GM18511 (cell line): Measurements from ENCODE around the gene HCAR1.
"Not testable (repeated sequence)": the region's sequence is repeated elsewhere in the genome, so short reads cannot be mapped to it uniquely, and the experiment has no call there.

Experiments used
- ATAC-seq: cut with Tn5 transposase; IDR thresholded peaks from one replicate; pipeline ENCODE4 v1.9.1; 2021; ENCODE audit warnings: mild to moderate bottlenecking, moderate library complexity; ENCODE audit not compliant: unreplicated experiment

The HCAR1 gene, protein sequence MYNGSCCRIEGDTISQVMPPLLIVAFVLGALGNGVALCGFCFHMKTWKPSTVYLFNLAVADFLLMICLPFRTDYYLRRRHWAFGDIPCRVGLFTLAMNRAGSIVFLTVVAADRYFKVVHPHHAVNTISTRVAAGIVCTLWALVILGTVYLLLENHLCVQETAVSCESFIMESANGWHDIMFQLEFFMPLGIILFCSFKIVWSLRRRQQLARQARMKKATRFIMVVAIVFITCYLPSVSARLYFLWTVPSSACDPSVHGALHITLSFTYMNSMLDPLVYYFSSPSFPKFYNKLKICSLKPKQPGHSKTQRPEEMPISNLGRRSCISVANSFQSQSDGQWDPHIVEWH

DNA sequence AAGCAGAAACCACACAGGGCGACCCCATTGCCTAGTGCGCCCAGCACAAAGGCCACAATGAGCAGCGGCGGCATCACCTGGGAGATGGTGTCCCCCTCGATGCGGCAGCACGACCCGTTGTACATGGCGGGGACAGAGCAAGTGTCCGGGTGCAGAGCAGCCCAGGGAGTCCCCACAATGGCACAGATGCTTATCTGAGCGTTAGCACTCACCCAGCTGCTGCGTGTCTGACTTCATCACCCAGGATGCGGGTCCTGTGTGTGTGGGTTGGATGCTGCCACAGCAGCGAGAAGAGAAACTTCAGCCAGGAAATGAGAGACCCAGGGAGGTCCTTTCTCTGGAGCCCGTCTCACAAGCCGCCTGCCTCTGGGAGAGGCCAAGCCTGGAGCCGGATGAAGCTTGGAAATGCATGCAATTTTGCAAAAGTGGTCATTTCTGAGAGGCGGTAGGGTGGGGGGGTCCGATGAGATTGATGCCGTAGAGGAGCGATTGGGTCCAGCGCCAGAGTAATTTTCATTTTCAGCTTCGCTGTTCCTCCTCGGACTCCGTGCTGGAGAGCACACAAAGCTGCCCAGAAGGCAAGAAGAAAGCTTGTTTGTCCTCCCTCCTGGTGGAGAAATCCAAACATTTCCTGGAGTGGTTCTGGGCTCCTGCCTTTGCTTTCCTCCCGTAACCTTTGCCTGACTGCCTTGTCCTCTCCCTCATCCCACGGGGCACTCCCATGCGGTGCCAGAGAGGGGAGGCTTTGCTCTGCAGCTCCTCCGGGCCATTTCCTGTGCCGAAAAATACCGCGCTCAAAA is at the start of gene HCAR1:
TSS of gene HCAR1 (minus strand) at position 630 of the 800 bp plus-strand sequence. CDS start at position 125, 505 bp downstream.
- ATAC-seq = no peak

DNA sequence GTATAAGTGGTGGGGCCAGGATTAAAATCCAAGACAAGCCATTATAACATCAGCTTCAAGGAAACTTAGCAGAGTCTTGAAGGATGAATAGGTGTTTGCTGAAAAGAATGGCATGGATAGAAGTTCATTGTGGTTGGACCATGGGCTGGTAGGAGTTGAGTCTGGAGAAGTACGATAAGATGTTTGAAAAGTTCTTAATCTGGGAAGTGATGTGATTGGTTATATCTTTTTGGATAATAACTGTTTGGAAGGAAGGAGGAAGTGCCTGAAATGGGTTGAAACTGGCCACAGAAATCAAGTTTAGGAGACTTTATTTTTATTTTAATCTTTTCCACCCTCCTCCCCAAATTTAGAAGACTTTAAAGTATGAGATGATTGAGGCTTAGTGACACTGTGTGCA is 26.9 kb upstream of the HCAR1 start:
- ATAC-seq = no peak

DNA sequence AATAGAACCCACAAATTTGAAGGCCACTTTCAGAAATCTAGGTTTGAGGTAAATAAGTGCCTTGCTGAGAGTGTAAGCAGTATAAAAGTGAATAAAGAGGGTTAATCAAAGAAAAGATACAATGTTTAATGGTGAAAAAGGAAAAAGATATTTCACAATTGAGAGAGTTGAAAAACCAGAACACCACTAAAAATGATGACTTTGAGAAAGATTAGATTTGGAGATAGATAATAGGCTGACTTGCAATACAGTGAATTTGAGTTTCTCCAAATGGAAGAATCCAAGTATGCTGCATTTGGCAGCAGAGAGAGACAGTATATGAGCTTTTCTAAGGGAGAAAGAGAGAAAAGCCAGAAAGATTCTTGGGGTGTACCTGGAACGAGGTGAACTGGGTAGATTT is 24.1 kb upstream of the HCAR1 start:
- ATAC-seq = no peak

DNA sequence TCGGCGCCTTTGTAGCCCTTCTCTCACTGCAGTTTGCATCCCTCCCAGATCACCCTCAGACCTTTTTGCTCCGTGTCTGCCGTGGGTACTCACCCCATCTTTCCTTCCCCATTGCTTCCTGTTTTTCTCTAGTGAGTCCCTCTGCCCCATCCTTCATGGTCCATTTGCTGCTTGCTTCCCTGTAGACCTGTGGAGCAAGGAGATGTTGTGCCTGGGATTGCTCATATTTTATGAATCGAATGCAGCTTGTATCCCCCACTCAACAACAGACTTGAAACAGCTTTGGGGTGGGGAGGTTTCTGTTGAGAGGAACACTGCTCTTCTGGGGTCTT is 22.6 kb upstream of the HCAR1 start:
- no peak for ATAC-seq

DNA sequence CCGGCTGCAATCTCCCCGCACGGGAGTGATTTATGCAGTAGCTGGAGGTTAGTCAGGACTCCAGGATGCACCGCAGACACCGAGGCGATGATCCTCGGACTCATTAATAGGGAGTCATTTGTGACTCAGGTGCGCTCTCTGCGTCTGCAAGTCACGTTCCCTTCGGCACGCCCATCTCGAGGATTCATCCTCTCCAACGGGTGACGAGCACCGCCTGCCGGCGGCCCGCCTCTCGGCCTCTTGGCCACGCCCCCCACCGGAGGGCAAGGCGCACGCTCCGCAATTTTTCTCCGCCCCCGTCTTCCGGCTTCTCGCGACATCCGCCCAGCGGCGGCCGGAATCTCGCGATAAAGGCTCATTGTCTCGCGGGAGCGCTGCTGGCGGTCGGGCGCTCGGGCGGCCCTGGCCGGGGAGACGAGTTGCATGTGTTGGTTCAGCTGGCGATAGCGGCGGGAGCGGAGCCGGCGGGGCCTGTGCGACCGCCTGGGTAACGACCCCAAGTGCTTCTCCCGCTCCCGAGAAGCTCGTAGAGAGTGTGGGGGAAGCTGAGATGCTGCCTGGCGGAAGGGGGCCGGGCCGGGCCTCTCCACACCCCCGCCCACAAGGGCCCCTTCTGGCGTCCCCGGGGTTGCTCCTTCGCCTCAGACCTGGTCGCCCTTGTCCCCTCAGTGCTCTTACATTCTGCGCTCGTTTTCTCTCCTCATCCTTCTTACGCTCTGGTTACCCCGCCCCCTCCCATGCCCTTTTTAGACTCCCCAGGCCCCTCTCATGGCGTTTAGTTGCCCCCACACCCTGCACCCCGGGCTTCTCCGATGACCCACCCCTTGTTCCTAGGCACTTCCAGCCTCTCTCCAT is 22.0 kb upstream of the HCAR1 start, which contains the start of gene DENR:
TSS of gene DENR (plus strand) at position 361 of the 855 bp plus-strand sequence. CDS start 878 bp downstream, outside the sequence.
- peak; percentile 97 for ATAC-seq

DNA sequence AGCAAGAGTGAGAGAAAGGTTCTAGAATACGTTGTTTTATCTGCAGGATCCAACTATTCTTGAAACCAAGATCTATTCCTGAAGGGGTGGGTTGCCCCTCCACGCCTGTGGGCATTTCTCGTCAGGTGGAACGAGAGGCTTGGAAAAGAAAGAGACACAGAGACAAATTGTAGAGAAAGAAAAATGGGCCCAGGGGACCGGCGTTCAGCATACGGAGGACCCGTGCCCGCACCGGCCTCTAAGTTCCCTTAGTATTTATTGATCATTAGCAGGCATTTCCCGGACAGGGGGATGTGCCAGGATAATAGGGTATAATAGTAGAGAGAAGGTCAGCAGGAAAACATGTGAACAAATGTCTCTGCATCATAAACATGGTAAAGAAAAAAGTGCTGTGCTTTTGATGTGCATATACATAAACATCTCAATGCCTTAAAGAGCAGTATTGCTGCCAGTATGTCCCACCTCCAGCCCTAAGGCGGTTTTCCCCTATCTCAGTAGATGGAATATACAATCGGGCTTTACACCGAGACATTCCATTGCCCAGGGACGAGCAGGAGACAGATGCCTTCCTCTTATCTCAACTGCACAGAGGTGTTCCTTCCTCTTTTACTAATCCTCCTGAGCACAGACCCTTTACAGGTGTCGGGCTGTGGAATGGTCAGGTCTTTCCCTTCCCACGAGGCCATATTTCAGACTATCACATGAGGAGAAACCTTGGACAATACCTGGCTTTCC is 20.3 kb upstream of the HCAR1 start:
- ATAC-seq = not testable (repeated sequence)

DNA sequence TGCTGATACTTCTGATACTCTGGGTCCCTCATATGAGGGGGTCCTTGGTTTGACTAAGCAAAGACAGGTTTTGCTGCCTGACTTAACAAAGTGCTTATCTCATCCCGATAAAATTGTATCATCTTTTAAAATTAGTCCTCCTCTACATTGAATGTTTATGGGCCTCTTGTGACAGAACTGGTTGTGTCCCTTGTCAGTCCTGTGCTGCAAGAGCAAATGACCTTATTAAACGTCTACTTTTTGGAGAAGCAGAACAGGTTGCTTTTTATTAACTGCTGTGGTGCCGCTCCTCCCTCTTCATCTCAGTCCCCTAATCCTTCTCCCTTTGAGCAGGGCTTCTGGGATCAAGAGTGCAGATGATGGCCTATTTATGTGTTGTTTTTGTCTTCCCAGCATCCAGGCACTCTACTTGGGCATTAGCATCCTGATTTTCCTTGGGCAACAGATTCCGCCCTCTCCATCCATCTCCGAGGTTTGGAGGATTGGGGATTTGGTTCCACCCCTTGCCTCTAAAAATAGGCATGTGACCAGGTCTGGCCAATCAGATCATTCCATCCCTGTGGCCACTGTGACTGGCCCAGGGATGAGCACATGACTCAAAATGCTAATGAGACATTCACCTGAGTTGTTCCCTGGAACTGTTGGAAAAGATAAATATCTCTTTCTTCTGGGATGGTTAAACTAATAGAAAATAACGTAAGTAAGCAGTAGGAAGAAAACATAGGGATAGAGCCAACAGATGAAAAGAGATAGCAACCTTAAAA is 19.1 kb upstream of the HCAR1 start:
- ATAC-seq = no peak

DNA sequence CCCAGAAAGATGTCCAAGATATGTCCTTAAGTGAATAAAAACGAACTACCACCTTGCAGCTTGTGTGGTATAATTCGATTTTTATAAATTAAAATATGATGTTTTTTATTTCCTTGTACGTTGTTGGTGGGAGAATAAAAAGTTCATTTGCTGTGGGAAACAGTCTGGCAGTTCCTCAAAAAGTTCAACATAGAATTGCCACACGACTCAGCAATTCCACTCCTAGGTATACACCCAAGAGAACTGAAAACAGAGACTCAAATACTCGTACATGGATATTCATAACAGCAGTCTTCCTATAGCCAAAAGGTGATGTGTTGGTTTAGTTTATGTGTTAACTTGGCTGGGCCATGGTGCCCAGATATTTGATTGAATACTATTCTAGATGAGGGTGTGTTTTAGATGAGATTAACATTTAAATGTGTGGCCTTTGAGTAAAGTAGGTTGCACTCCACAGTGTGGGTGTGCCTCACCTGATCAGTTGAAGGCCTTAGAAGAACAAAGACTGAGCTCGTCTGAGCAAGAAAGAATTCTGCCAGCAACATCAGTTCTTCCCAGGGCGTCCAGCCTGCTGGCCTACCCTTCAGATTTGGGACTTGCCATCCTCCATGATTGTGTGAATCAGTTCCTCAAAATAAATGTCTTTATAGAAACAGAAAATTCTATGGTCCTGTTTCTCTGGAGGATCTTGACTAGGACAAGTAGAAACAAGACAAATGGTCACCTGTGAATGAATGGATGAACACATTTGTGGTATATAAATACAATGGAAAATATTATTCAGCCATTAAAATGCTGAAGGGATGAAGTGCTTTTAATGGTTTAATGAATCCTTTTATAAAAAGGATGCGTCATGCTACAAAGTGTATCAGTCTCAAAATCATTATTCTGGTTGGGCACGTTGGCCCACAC is 16.8 kb upstream of the HCAR1 start:
- ATAC-seq = no peak

DNA sequence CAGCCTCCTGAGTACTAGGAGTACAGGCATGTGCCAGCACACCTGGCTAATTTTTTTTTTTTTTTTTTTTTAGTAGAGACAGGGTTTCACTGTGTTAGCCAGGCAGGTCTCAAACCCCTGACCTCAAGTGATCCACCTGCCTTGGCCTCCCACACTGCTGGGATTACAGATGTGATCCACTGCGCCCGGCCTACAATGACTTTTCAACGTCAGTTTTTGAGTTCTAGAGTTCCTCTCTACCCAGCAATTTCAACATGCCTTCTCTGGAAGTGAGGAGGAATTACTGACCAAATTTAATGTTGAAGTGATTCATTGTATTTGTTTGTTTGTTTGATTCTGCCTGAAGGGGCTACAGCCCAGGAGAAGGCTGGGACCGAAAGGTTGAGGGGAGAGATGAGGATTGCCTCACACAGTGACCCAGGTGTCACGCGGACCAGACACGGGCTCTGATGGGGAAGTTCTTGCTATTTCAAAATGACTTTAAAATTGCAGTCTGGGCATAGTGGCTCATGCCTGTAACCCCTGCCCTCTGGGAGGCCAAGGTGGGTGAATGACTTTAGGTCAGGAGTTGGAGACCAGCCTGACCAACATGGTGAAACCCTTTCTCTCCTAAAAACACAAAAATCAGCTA is 13.4 kb upstream of the HCAR1 start:
- ATAC-seq = no peak

DNA sequence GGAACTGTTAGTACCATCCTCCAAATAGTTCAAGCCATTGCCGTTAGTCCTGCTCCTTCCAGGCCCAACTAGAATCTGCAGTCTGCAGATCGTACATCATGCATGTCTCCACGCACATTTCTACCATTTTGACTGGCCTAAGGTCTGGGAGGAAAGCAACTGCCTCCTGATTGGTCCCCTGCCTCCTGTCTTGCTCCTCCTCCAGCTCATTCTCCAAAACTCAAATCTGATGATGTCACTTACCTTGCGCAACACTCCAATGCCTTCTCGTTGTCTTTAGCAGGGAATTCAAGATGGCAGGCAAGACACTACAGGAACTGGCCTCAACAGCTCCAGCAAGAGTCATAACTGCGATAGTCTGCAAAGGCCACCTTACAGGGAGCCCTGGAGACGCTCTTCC is 9.7 kb upstream of the HCAR1 start:
- no peak for ATAC-seq

DNA sequence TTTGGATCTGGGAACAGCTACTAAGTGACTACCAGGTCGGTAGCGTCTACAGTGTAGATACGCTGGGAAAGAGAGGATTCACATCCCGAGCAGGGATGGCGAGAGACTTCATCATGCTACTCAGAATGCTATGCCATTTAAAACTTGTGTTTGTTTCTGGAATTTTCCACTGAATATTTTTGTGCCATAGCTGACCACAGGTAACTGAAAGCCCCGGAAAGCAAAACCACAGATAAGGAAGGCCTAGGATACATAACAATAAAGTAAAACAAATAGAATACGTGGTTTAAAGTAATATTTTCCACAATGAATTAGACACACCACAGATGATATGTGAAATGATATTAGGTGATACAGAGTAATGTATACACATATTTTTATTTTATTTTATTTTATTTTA is 7.9 kb upstream of the HCAR1 start:
- ATAC-seq = no peak

DNA sequence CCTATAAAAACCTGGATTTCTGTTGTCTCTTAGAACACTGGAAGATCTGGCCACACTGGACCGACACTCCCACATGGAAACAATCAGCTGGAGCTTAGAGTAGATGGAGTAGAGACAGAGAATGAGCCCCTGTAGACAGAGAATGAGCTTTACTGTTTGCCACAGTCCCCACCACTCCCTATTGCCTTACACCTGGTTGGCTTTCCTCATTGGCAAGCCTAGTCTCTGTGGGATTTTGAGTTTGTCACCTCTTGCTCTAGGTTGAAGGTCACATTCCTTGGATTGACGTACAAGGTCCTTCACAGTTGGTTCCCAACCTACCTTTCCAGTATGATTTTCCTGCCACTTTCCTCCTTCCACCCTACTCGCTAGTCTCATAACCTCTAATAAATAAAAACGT is 2.0 kb upstream of the HCAR1 start:
- ATAC-seq = no peak

DNA sequence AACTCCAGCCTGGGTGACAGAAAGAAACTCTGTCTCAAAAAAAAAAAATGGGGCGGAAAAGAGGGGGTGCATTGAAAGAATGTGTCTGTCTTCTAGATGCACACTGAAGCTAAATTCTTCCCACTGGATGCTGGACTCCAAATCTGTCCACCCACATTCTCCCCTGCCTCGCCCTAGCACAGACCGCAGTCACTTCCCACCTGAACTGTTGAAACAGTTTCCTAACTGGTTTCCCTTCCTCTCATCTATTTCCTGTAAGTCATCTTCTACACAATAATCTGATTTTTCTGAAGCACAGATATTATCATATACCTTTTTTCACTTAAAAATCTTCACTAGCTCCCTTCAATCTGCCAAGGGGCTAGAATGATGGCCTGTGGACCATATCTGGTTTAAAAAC is 1.5 kb upstream of the HCAR1 start:
- ATAC-seq = no peak

DNA sequence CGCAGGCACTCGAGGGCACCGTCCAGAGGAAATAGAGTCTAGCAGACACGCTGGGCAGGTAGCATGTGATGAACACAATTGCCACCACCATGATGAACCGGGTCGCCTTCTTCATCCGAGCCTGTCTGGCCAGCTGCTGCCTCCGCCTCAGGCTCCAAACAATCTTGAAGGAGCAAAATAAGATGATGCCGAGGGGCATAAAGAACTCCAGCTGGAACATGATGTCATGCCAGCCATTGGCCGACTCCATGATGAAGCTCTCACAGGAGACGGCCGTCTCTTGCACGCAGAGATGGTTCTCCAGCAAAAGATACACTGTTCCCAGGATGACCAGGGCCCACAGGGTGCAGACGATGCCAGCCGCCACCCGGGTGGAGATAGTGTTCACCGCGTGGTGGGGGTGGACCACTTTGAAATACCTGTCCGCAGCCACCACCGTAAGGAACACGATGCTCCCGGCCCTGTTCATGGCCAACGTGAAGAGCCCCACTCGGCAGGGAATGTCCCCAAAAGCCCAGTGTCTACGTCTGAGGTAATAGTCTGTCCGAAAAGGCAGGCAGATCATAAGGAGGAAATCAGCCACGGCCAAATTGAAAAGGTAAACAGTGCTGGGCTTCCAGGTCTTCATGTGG is 945 bp downstream of the HCAR1 start:
- no peak for ATAC-seq

DNA sequence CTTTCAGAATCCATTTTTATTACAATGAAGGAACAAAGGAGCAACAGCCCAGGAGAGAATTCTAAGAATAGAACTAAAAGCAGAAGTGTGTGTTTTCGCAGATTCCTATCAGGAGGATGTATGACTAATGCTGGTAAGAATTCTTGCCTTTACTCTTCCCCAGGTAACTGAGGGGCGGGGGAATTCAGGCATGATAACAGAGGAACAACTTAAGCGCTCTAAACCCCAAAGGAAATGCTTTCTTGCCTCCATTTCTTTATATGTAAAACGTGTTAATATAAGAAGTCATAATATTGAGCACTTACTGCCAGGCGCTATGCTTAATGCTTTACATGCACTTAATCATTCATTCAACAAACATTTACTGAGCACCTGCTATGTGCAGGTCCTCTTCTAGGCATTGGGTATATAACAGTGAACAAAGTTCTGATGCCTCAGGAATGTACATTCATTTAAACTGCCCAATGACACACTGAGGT is 4.5 kb downstream of the HCAR1 start:
- no peak for ATAC-seq

DNA sequence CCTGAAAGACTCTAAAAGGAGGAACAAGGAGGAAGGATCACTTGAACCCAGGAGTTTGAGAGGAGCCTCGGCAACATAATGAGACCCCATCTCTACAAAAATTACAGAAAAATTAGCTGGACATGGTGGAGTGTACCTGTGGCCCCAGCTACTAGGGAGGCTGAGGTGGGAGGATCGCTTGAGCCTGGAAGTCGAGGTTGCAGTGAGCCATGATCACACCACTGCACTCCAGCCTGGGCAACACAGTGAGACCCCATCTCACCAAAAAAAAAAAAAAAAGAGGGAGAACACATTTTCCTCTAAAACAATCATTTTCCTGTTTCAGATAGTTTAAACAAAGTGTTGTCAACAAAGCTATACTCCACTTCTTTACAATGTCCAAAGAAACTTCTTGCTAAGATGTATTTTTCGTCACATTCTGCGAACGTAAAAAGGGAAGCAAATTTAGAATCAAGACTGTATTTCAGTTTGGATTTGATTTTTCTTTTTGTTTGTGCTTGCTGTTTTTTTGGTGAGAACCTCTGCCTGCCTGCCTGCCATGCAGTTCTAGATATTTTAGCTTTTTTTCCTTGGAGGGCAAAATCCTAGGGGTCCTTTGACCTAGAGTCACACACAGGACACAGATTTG is 5.1 kb downstream of the HCAR1 start:
- ATAC-seq = no peak

DNA sequence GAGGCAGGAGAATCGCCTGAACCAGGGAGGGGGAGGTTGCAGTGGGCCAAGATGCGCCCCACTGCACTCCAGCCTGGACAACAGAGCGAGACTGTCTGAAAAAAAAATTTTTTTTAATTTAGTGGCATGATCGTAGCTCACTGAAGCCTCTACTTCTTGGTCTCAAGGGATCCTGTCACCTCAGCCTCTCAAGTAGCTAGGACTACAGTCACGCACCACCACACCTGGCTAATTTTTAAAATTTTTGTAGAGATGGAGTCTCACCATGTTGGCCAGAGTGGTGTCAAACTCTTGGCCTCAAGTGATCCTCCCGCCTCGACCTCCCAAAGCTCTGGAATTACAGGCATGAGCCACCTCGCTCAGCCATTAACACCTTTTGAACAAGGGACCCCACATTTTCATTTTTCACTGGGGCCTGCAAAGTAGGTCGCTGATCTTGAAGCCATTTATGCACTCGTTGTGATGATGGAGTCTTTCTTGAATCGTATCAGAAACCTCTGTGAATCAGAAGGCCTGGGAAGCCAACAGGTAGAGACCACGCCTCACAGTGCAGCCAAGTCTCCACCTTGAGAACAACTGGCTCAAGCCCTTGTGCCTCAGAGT is 5.9 kb downstream of the HCAR1 start:
- ATAC-seq = no peak
